Measurements from ENCODE around the gene RASA1.
A peak's percentile ranks its signal among the peaks of the same experiment; 100 is the strongest.
"Not testable (repeated sequence)": the region's sequence is repeated elsewhere in the genome, so short reads cannot be mapped to it uniquely, and the experiment has no call there.

Gene RASA1

GRCh38 chr5:87267574-87268125 lies at the start of gene RASA1:
Gene RASA1 (plus strand): TSS chr5:87267883. CDS start chr5:87268452, 569 bp downstream.
- DNase-seq (ENCODE audit: low read depth in 2 of 2) = peak; percentile 82 to 83

- no peak for DNase-seq (ENCODE audit: low read depth in 2 of 2)
Measured at GRCh38 chr5:87229780-87230179, 37.9 kb upstream of the RASA1 start.

- no peak for DNase-seq (ENCODE audit: low read depth in 2 of 2)
Measured at GRCh38 chr5:87231037-87231808, 36.5 kb upstream of the RASA1 start.

- no peak for DNase-seq (ENCODE audit: low read depth in 2 of 2)
Measured at GRCh38 chr5:87233143-87233542, 34.5 kb upstream of the RASA1 start.

GRCh38 chr5:87241555-87241954 lies 26.1 kb upstream of the RASA1 start:
- DNase-seq (ENCODE audit: low read depth in 2 of 2) = no peak

GRCh38 chr5:87242242-87242641 lies 25.4 kb upstream of the RASA1 start:
- no peak for DNase-seq (ENCODE audit: low read depth in 2 of 2)

GRCh38 chr5:87243161-87243844 lies 24.4 kb upstream of the RASA1 start:
- peak; percentile 13 to 17 for DNase-seq (ENCODE audit: low read depth in 2 of 2)

- no peak for DNase-seq (ENCODE audit: low read depth in 2 of 2)
Measured at GRCh38 chr5:87245451-87245850, 22.2 kb upstream of the RASA1 start.

- DNase-seq (ENCODE audit: low read depth in 2 of 2) = no peak
Measured at GRCh38 chr5:87246061-87246460, 21.6 kb upstream of the RASA1 start.

GRCh38 chr5:87252283-87252605 lies 15.4 kb upstream of the RASA1 start:
- no peak for DNase-seq (ENCODE audit: low read depth in 2 of 2)

GRCh38 chr5:87254035-87254434 lies 13.6 kb upstream of the RASA1 start:
- DNase-seq (ENCODE audit: low read depth in 2 of 2) = no peak

GRCh38 chr5:87258507-87258906 lies 9.2 kb upstream of the RASA1 start:
- no peak for DNase-seq (ENCODE audit: low read depth in 2 of 2)

GRCh38 chr5:87260604-87261192 lies 7.0 kb upstream of the RASA1 start:
- no peak for DNase-seq (ENCODE audit: low read depth in 2 of 2)

GRCh38 chr5:87263498-87263897 lies 4.2 kb upstream of the RASA1 start:
- DNase-seq (ENCODE audit: low read depth in 2 of 2) = no peak

- DNase-seq (ENCODE audit: low read depth in 2 of 2) = no peak
Measured at GRCh38 chr5:87266914-87267573, 639 bp upstream of the RASA1 start.

- peak; percentile 23 to 26 for DNase-seq (ENCODE audit: low read depth in 2 of 2)
Measured at GRCh38 chr5:87268126-87268969, 665 bp downstream of the RASA1 start.

- no peak for DNase-seq (ENCODE audit: low read depth in 2 of 2)
Measured at GRCh38 chr5:87268970-87269377, 1.3 kb downstream of the RASA1 start.

GRCh38 chr5:87270888-87271287 lies 3.2 kb downstream of the RASA1 start:
- not testable (repeated sequence) for DNase-seq (ENCODE audit: low read depth in 2 of 2)

- no peak for DNase-seq (ENCODE audit: low read depth in 2 of 2)
Measured at GRCh38 chr5:87276655-87277054, 9.0 kb downstream of the RASA1 start.

- no peak for DNase-seq (ENCODE audit: low read depth in 2 of 2)
Measured at GRCh38 chr5:87277279-87277835, 9.7 kb downstream of the RASA1 start.

- no peak for DNase-seq (ENCODE audit: low read depth in 2 of 2)
Measured at GRCh38 chr5:87278590-87279100, 11.0 kb downstream of the RASA1 start.
